GM12892 (cell line): Measurements from ENCODE around the gene PPM1M.
"Not testable (repeated sequence)": the region's sequence is repeated elsewhere in the genome, so short reads cannot be mapped to it uniquely, and the experiment has no call there.

Experiments
- DNase-seq: peaks from one replicate; pipeline ENCODE4 v3.0.0; 2011; ENCODE audit not compliant: insufficient read length
- FAIRE-seq: peaks from 2 replicates; lab custom pipeline; 2011; peaks lifted over from hg19 to GRCh38; lab: Jason Lieb, UNC
- POLR2A ChIP-seq: IDR thresholded peaks from 2 replicates; pipeline ENCODE4 v1.6.1; 2011; ENCODE audit warnings: low read depth, low read length, control low read depth
- POLR2AphosphoS5 ChIP-seq: IDR thresholded peaks from 2 replicates; pipeline ENCODE4 v1.6.1; 2011; ENCODE audit warnings: low read depth, low read length, control low read depth
- TAF1 ChIP-seq: IDR thresholded peaks from 2 replicates; pipeline ENCODE4 v1.6.1; 2011; ENCODE audit warnings: low read depth, mild to moderate bottlenecking, control low read depth, low read length, borderline replicate concordance

Gene PPM1M

GRCh38 chr3:52277071-52277964 lies 31.8 kb downstream of the PPM1M start:
- FAIRE-seq = peak; percentile 85
- no peak for DNase-seq
- peak; percentile 46; the same call in 1 of the 2 replicates for TF ChIP-seq TAF1
- peak; percentile 82 for TF ChIP-seq POLR2AphosphoS5
- peak; percentile 85 for TF ChIP-seq POLR2A

GRCh38 chr3:52277972-52278509 lies 32.5 kb downstream of the PPM1M start:
- FAIRE-seq (no peak), DNase-seq (peak; percentile 62)
- TF ChIP-seq TAF1 = no peak
- 0 out of 2 replicates have a peak, but pooled peaks have one; percentile 7 for TF ChIP-seq POLR2AphosphoS5

GRCh38 chr3:52278510-52279069 lies 33.0 kb downstream of the PPM1M start, which contains the start of gene WDR82:
WDR82 (minus strand) TSS chr3:52278649; CDS start chr3:52278361, 288 bp downstream.
- peak; percentile 93 for DNase-seq
- FAIRE-seq = peak; percentile 100
- TF ChIP-seq POLR2A (peak; percentile 99), TAF1 (peak; percentile 97), POLR2AphosphoS5 (peak; percentile 96)

GRCh38 chr3:52279596-52279995 lies 34.0 kb downstream of the PPM1M start:
- FAIRE-seq (no peak), DNase-seq (no peak)
- TF ChIP-seq TAF1 = no peak
- TF ChIP-seq POLR2AphosphoS5 = no peak
- TF ChIP-seq POLR2A = no peak

- no peak for DNase-seq
- FAIRE-seq = peak; percentile 5
- no peak for TF ChIP-seq TAF1
- TF ChIP-seq POLR2A = no peak
- no peak for TF ChIP-seq POLR2AphosphoS5
Observed at GRCh38 chr3:52280050-52280461, 34.5 kb downstream of the PPM1M start.

- no peak for DNase-seq
- no peak for FAIRE-seq
- TF ChIP-seq POLR2A (no peak), POLR2AphosphoS5 (no peak), TAF1 (no peak)
Observed at GRCh38 chr3:52281981-52282801, 36.6 kb downstream of the PPM1M start.

GRCh38 chr3:52283306-52283705 lies 37.7 kb downstream of the PPM1M start:
- no peak for TF ChIP-seq POLR2AphosphoS5
- DNase-seq (no peak), FAIRE-seq (no peak)

- not testable (repeated sequence) for FAIRE-seq, DNase-seq
Observed at GRCh38 chr3:52284051-52284450, 38.5 kb downstream of the PPM1M start.

GRCh38 chr3:52286777-52287110 lies 41.2 kb downstream of the PPM1M start:
- no peak for DNase-seq
- TF ChIP-seq TAF1 = no peak
- TF ChIP-seq POLR2AphosphoS5 = no peak
- no peak for TF ChIP-seq POLR2A
- FAIRE-seq = no peak

GRCh38 chr3:52288674-52289073 lies 43.1 kb downstream of the PPM1M start:
- DNase-seq (no peak), FAIRE-seq (no peak)
- no peak for TF ChIP-seq POLR2A
- TF ChIP-seq TAF1 = no peak
- TF ChIP-seq POLR2AphosphoS5 = no peak

- DNase-seq (no peak), FAIRE-seq (no peak)
- TF ChIP-seq POLR2A (no peak), POLR2AphosphoS5 (no peak), TAF1 (no peak)
Observed at GRCh38 chr3:52289338-52289746, 43.8 kb downstream of the PPM1M start.
